Measurements from ENCODE around the gene COL13A1.

DNA sequence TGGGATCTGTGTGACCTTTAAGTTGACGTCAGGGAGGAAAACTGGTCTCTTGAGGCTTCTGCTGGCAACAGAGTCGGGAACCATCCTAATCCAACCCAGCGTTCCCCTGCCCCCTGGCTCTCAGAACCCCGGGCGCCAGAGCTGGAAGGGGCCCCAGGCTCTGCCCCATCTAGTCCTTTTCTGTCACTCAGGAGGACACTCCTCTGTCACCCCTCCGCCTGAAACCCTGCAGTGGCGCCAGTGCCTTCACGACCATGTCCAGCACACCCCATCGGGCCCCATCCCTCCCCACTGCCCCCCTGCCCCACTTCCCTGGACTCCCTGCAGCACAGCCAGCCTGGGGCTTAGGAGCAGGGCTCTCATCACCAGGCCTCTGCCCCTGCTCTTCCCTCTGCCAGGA lies 39.1 kb downstream of the COL13A1 start:
- TF ChIP-seq, protein P1, sequence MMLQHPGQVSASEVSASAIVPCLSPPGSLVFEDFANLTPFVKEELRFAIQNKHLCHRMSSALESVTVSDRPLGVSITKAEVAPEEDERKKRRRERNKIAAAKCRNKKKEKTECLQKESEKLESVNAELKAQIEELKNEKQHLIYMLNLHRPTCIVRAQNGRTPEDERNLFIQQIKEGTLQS (IDR thresholded peaks at IDR 0.05) = no peak
- TF ChIP-seq, protein P2, sequence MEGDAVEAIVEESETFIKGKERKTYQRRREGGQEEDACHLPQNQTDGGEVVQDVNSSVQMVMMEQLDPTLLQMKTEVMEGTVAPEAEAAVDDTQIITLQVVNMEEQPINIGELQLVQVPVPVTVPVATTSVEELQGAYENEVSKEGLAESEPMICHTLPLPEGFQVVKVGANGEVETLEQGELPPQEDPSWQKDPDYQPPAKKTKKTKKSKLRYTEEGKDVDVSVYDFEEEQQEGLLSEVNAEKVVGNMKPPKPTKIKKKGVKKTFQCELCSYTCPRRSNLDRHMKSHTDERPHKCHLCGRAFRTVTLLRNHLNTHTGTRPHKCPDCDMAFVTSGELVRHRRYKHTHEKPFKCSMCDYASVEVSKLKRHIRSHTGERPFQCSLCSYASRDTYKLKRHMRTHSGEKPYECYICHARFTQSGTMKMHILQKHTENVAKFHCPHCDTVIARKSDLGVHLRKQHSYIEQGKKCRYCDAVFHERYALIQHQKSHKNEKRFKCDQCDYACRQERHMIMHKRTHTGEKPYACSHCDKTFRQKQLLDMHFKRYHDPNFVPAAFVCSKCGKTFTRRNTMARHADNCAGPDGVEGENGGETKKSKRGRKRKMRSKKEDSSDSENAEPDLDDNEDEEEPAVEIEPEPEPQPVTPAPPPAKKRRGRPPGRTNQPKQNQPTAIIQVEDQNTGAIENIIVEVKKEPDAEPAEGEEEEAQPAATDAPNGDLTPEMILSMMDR (IDR thresholded peaks at IDR 0.05 in 2 of 3, conservative IDR thresholded peaks at IDR 0.05 in 1 of 3; ENCODE audit: borderline replicate concordance in 1 of 3, insufficient read depth in 1 of 3, low read depth in 2 of 3, low read length in 2 of 3) = no peak
